ENCODE measurements around the gene CDK16.

CDK16 gene

GRCh38 chrX:47186096-47186740 lies 32.3 kb upstream of the CDK16 start:
- DNase-seq, result no peak

GRCh38 chrX:47187106-47187677 lies 31.3 kb upstream of the CDK16 start:
- no peak for DNase-seq

DNA sequence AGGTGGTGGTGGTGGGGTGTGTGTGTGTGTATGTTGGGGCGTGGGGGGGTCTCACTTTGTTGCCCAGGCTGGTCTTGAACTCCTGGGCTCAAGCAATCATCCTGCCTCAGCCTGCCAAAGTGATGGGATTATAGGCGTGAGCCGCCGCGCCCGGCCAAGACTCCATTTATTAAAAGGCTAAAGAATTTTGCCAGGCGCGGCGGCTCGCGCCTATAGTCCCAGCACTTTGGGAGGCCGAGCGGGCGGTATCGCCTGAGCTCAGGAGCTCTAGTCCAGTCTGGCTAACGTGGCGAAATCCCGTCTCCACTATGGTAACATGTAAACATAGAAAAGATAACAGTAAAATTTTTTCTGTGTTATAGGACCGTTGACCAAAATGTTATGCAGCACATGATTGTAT lies 28.6 kb upstream of the CDK16 start:
- no peak for DNase-seq

DNA sequence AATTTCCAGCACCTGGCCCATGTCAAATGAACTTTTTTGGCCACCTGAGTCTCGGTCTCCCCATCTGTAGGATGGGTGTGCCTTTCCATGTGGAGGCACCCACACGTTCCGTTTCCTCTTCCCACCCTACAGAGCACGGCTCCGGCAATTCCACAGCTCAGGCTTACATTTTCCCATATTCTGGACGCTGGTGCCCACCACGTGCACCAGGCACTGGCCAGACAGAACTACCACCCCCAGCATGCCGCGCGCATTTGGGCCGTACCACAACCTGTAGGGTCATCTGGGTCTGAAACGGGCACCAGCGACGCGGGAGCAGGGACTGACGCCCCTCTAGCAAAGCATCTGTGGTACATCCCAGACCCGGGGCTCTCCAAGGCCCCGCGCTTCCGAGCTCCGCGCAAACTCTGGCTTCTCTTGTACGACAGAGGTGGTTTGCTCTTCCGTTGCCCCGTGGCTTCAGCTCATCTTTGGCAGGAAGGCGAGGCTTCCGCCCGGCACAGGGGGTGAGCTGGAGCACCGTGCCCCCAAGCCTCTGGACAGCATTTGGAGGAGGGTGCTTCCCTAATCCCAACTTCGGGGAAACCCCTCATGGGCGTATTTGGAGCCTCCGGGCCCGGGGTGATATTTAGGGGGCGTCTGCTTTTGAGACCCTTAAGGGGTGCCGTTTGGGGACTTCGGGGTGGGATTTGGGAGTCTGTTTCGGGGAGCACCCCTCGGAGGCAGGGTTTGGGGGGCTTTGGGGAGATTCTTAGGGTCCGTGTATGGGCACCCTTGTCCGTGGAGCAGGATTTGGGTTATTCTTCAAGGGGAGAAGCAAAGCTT lies 27.8 kb upstream of the CDK16 start:
- DNase-seq, result peak; percentile 35 to 66

- no peak for DNase-seq
These were observed 27.1 kb upstream of the CDK16 start for GRCh38 chrX:47191331-47191730.

GRCh38 chrX:47191806-47192401 lies 26.6 kb upstream of the CDK16 start:
- DNase-seq, result no peak

- peak; percentile 86 to 88 for DNase-seq
These were observed 24.8 kb upstream of the CDK16 start, which contains the start of gene UBA1 for GRCh38 chrX:47193475-47194193. UBA1 (plus strand) TSS chrX:47193829; CDS start chrX:47198803, 4,974 bp downstream.

DNA sequence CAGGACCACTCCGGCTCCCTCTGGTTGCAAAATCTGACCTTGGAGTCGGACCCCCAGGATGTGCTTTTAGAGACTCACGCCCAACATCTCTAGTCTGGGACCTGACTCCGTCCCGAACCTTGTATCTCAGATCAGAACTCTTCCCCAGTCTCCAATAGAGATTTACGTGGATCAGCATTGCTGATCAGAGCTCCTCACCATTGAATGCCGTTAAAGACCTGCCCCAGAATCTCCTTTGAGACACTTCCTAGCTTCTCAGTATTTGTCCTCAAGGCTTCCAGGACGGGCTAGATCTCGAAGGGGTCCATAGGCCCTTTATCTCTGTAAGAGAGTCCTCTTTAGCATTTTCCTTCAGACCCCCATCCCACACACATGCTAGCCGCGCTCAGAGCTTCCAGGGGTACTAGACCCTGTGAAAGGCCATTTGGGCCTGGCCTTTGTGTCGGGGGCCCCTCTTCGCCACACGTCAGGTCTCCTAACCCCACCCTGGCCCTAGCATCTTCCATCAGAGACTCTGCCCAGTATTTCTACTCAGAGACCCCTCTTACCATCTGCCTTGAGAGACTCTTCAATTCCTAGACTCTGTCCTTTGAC lies 24.2 kb upstream of the CDK16 start:
- DNase-seq, result no peak

GRCh38 chrX:47196098-47196497 lies 22.4 kb upstream of the CDK16 start:
- DNase-seq, result no peak

DNA sequence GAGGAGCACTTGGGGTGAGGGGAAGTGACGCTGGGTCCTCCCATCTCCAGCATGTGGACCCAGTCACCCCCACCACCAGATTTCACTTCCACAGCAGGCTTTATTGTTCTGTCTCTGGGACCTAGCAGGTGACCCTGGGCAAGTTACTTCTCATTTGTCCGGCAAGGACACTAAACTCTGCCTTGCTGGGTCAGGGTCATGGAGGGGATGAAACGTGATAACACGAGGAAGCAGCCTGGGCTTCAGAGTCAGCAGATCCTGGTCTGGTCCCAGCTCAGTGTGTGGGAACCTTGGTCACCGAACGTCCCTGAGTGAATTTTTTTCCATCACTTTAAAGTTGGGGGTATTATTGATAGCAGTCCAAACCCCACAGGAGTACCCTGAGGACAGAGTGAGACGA lies 21.0 kb upstream of the CDK16 start:
- DNase-seq, result no peak

DNA sequence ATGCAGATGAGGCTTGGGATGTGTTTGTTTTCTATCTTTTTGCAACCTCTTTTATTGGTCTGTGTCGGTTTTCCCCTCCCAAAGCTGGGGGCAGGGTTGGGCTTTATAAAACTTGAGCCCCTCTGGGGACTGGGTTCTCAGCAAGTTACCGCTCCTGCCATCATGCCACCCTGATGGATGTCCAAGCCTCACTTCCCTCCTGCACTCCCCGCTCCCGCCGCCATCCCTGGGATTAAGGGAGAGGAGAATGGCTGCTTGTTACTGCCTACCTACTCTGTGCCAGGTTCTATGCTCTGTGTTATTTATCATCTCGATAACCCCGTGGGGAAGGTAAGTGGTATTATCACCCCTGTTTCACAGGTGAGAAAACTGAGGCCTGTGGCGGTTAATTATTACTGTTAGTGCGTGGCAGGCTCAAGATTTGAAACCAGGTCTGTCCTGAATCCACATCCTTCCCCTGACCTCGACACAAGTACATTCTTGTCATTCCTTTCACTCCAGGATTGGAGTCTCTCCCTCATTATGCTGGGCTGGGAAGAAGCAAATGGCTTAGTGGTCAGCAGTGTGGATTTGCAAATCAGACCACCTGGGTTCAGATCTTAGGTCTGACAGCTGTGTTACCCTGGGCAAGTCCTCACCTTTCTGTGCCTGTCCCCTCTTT lies 20.3 kb upstream of the CDK16 start:
- no peak for DNase-seq

DNA sequence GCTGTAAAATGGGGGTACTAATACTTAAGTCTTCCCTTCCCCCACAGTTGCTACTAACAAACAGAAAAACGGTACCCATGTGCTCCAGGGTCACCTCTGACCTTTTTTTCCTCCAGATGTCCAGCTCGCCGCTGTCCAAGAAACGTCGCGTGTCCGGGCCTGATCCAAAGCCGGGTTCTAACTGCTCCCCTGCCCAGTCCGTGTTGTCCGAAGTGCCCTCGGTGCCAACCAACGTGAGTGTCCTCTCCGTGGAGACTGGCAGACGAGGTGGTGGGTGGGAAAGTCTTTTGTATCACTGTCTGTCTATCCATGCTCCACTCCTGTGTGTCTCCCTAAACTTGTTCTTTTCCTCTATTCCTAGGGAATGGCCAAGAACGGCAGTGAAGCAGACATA lies 19.8 kb upstream of the CDK16 start:
- no peak for DNase-seq

DNA sequence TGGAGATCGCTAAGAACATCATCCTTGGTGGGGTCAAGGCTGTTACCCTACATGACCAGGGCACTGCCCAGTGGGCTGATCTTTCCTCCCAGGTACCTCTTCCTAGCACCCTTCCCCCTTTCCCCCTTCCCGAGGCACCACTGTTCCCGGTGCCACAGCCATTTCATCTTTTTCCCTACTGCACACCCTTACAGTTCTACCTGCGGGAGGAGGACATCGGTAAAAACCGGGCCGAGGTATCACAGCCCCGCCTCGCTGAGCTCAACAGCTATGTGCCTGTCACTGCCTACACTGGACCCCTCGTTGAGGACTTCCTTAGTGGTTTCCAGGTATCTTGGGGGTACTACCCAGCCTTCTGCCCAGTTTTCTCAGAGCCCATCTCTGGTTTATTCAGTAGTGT lies 19.2 kb upstream of the CDK16 start:
- DNase-seq, result no peak

GRCh38 chrX:47200385-47201150 lies 17.9 kb upstream of the CDK16 start:
- DNase-seq, result no peak

DNA sequence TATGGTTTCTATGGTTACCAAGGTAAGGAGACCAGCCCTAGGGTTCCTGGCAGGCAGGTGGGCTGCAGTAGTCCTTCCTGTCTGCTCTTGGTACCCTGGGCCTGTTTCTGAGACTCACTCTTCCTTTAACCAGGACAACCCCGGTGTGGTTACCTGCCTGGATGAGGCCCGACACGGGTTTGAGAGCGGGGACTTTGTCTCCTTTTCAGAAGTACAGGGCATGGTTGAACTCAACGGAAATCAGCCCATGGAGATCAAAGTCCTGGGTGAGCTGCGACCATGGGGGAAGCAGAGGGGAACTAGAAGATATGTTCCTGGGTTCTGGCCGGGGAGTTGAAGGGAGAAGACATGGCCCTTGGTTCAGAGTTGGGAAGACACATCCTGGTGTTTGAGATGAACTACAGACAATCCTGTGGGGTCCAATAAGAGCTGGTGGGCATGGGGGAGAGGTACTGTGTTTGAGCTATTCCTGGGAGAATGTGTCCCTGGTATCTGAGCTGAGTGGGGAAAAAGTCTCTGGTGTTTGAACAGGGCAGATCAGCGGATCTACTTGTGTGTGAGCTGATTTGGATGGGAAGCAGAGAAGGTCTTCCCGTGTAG lies 17.0 kb upstream of the CDK16 start:
- no peak for DNase-seq

GRCh38 chrX:47202316-47202715 lies 16.2 kb upstream of the CDK16 start:
- DNase-seq, result no peak

GRCh38 chrX:47202877-47203276 lies 15.6 kb upstream of the CDK16 start:
- DNase-seq, result no peak

DNA sequence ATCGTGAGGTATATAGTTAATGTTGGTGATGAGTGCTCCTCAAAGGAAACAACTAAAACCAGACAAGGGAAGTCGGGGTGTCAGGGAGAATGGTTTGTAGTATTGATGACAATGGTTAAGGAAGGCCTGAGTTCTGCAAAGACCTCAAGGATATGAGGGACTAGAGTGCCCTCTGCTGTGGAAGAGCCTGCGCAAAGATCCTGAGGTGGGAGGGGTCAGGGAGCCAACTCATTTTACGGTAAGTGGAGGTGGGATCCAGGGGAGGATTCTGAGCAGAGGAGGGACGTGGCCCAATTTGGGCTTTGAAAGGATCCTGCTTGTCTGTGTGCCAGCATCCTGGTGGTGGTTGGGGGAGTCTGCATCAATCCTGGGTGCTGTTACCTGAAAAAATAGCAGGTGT lies 13.5 kb upstream of the CDK16 start:
- no peak for DNase-seq

- DNase-seq, result no peak
These were observed 12.2 kb upstream of the CDK16 start for GRCh38 chrX:47206316-47206715.

DNA sequence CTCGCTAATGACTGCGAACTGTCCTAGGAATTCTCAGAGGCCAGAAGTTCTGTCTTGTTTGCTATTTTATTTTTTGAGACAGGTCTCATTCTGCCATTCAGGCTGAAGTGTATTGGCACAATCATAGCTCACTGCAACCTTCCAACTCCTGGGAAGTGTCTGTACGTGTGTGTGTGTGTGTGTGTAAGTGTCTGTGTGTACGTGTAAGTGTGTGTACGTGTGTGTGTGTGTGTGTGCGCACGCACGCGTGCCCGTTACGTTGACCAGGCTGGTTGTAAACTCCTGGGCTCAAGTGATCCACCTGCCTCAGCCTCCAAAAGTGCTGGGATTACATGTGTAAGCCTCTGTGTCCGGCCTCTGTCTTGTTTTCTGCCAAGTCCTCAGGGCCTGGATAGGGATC lies 10.4 kb upstream of the CDK16 start:
- no peak for DNase-seq
